Spleen (tissue), 7 donors: ENCODE measurements around the gene IMPA2.

Source experiments
- POLR2A ChIP-seq, 3 donors: fragments of 450-650 bp; IDR thresholded peaks; one replicate each; pipeline ENCODE4 v1.5.1; 2017; ENCODE audit warnings: antibody characterized with exemption in 3 of 3, mild to moderate bottlenecking in 1 of 3
- TF ChIP-seq, protein P1 (sequence below), 11 experiments: fragments of 200-600 bp in 7 of 11; fragments of 450-650 bp in 4 of 11; sonication (generic) in 4 of 11; IDR thresholded peaks in 8 of 11; conservative IDR thresholded peaks in 3 of 11; 1 replicate in 7 of 11; 2 replicates in 4 of 11; pipeline versions ENCODE4 v1.4.0 to v1.8.0; 2016 to 2021; ENCODE audit warnings: antibody characterized with exemption in 11 of 11, inconsistent platforms in 4 of 11, mild to moderate bottlenecking in 1 of 11
- donor health status: DM: no; HTN: no; CAD: no; lungs with moderate emphysema.
- donor health status: DM: no; HTN: no; CAD: no.
- donor health status: DM: no; HTN: no; CAD: no.

GRCh38 chr18:12065397-12065796 is 84.1 kb downstream of the IMPA2 start:
- TF ChIP-seq, protein P1, sequence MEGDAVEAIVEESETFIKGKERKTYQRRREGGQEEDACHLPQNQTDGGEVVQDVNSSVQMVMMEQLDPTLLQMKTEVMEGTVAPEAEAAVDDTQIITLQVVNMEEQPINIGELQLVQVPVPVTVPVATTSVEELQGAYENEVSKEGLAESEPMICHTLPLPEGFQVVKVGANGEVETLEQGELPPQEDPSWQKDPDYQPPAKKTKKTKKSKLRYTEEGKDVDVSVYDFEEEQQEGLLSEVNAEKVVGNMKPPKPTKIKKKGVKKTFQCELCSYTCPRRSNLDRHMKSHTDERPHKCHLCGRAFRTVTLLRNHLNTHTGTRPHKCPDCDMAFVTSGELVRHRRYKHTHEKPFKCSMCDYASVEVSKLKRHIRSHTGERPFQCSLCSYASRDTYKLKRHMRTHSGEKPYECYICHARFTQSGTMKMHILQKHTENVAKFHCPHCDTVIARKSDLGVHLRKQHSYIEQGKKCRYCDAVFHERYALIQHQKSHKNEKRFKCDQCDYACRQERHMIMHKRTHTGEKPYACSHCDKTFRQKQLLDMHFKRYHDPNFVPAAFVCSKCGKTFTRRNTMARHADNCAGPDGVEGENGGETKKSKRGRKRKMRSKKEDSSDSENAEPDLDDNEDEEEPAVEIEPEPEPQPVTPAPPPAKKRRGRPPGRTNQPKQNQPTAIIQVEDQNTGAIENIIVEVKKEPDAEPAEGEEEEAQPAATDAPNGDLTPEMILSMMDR (IDR thresholded peaks at IDR 0.05 in 8 of 11, conservative IDR thresholded peaks at IDR 0.05 in 3 of 11) = no peak
- TF ChIP-seq POLR2A (IDR thresholded peaks at IDR 0.05) = no peak
